NB4 (cell line): ENCODE data around the gene RNPEP.

ENCODE experiments used
- POLR2A ChIP-seq: IDR thresholded peaks from 2 replicates; pipeline ENCODE4 v1.6.1; 2011; ENCODE audit warnings: mild to moderate bottlenecking; ENCODE audit not compliant: insufficient read length; ENCODE audit errors: extremely low read depth
- TF ChIP-seq, protein P1 (sequence below): IDR thresholded peaks from one replicate; pipeline ENCODE4 v1.5.1; 2012; ENCODE audit warnings: low read depth, low read length
- TF ChIP-seq, protein P2 (sequence below): IDR thresholded peaks from 2 replicates; pipeline ENCODE4 v1.6.1; 2011; ENCODE audit warnings: low read depth, low read length

DNA sequence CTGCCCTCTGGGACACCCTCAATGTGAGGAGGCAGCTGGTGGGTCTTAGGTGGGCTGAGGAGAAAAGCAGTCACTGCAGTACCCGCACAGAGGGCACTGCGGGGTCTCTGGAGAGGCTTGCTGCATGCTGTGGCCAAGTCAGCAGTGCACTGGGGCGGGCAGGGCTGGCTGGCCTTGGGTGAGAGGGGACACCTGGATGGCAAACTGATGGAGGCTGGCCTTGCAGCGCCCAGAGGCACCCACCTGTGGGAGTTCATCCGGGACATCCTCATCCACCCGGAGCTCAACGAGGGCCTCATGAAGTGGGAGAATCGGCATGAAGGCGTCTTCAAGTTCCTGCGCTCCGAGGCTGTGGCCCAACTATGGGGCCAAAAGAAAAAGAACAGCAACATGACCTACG lies 31.2 kb downstream of the RNPEP start:
- TF ChIP-seq, protein P1, sequence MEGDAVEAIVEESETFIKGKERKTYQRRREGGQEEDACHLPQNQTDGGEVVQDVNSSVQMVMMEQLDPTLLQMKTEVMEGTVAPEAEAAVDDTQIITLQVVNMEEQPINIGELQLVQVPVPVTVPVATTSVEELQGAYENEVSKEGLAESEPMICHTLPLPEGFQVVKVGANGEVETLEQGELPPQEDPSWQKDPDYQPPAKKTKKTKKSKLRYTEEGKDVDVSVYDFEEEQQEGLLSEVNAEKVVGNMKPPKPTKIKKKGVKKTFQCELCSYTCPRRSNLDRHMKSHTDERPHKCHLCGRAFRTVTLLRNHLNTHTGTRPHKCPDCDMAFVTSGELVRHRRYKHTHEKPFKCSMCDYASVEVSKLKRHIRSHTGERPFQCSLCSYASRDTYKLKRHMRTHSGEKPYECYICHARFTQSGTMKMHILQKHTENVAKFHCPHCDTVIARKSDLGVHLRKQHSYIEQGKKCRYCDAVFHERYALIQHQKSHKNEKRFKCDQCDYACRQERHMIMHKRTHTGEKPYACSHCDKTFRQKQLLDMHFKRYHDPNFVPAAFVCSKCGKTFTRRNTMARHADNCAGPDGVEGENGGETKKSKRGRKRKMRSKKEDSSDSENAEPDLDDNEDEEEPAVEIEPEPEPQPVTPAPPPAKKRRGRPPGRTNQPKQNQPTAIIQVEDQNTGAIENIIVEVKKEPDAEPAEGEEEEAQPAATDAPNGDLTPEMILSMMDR: no peak
- TF ChIP-seq POLR2A: no peak
- TF ChIP-seq, protein P2, sequence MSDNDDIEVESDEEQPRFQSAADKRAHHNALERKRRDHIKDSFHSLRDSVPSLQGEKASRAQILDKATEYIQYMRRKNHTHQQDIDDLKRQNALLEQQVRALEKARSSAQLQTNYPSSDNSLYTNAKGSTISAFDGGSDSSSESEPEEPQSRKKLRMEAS: no peak
